ENCODE measurements around the gene ITGB1. TPM values are rescaled to one million over a fixed set of nuclear protein-coding genes. Genes with fewer than 3 reads are reported as not detected.
A peak's percentile ranks its signal among the peaks of the same experiment; 100 is the strongest.

Gene ITGB1
- total RNA-seq, 4 donors from 2014 or later, result 57.8 to 256 (median 162) TPM

- Histone ChIP-seq H3K4me3 (peak overlapping the region in 2 of 4 donors; percentile 75 to 96), H3K36me3 (no peaks in the 10 kb centered on the region), H3K27me3 (no peaks in the 10 kb centered on the region), H3K27ac (peak overlapping the region in 2 of 4 donors; percentile 34 to 97), H3K9me3 (no peaks in the 10 kb centered on the region), H3K4me1 (peaks cover 0 to 50% (median 5%) of the 10 kb centered on the region in 4 donors)
- TF ChIP-seq CTCF (IDR thresholded peaks at IDR 0.05), result no peak
- TF ChIP-seq POLR2A (IDR thresholded peaks at IDR 0.05), result no peak
- no peak for DNase-seq
These were observed 3.3 kb downstream of the ITGB1 start for GRCh38 chr10:32954545-32955298.

- no peaks in the 10 kb centered on the region for H3K27me3 ChIP-seq
- peaks cover 0 to 44% (median 5%) of the 10 kb centered on the region in 4 donors for H3K4me1 ChIP-seq
- no peak for DNase-seq
- H3K27ac ChIP-seq, result no peak overlapping the region
- H3K9me3 ChIP-seq, result no peaks in the 10 kb centered on the region
- no peak overlapping the region for H3K4me3 ChIP-seq
- TF ChIP-seq POLR2A (IDR thresholded peaks at IDR 0.05), result no peak
- no peak for TF ChIP-seq CTCF (IDR thresholded peaks at IDR 0.05)
- H3K36me3 ChIP-seq, result no peaks in the 10 kb centered on the region
These were observed 4.0 kb downstream of the ITGB1 start for GRCh38 chr10:32954080-32954479.

- no peak overlapping the region for H3K4me3 ChIP-seq
- H3K27me3 ChIP-seq, result no peaks in the 10 kb centered on the region
- no peaks in the 10 kb centered on the region for H3K36me3 ChIP-seq
- peak overlapping the region in 1 of 4 donors; percentile 11 for H3K27ac ChIP-seq
- H3K4me1 ChIP-seq, result peaks cover 0 to 44% (median 5%) of the 10 kb centered on the region in 4 donors
- no peaks in the 10 kb centered on the region for H3K9me3 ChIP-seq
- DNase-seq, result no peak
- TF ChIP-seq CTCF (IDR thresholded peaks at IDR 0.05) (no peak), POLR2A (IDR thresholded peaks at IDR 0.05) (no peak)
These were observed 4.6 kb downstream of the ITGB1 start for GRCh38 chr10:32953277-32953927.

GRCh38 chr10:32952541-32953276 lies 5.3 kb downstream of the ITGB1 start:
- DNase-seq, result no peak
- Histone ChIP-seq H3K4me1 (peaks cover 0 to 44% (median 5%) of the 10 kb centered on the region in 4 donors), H3K9me3 (no peaks in the 10 kb centered on the region), H3K27me3 (no peaks in the 10 kb centered on the region), H3K27ac (no peak overlapping the region), H3K36me3 (no peaks in the 10 kb centered on the region), H3K4me3 (no peak overlapping the region)
- TF ChIP-seq POLR2A (IDR thresholded peaks at IDR 0.05) (no peak), CTCF (IDR thresholded peaks at IDR 0.05) (no peak)

GRCh38 chr10:32952094-32952493 lies 5.9 kb downstream of the ITGB1 start:
- Histone ChIP-seq H3K36me3 (no peaks in the 10 kb centered on the region), H3K9me3 (no peaks in the 10 kb centered on the region), H3K4me1 (peaks cover 0 to 44% (median 5%) of the 10 kb centered on the region in 4 donors), H3K27me3 (no peaks in the 10 kb centered on the region), H3K4me3 (no peak overlapping the region), H3K27ac (no peak overlapping the region)
- no peak for TF ChIP-seq POLR2A (IDR thresholded peaks at IDR 0.05)
- no peak for TF ChIP-seq CTCF (IDR thresholded peaks at IDR 0.05)
- DNase-seq, result no peak
